ENCODE results near the gene GFPT2. TPM values are rescaled to one million over a fixed set of nuclear protein-coding genes. Genes with fewer than 3 reads are reported as not detected.
A peak's percentile ranks its signal among the peaks of the same experiment; 100 is the strongest.

The GFPT2 gene
- total and polyA plus RNA-seq, 2 of the 4 experiments (the other 2 are of a cell fraction), result 20.3 to 20.8 TPM

GRCh38 chr5:180366326-180366725, 13.2 kb upstream of the GFPT2 start:
- H4K5ac ChIP-seq (ENCODE audit: low read depth, low read length), result no peak overlapping the region
- peak overlapping the region; percentile 43 for H2AFZ ChIP-seq (replicated peaks; ENCODE audit: low read length, poor library complexity)
- no peaks in the 10 kb centered on the region for H3K36me3 ChIP-seq (ENCODE audit: control insufficient read depth, insufficient read depth, low read length)
- in situ Hi-C loops (cut with MboI; ENCODE audit: low sequenced_read_pairs) (no loop called here), intact Hi-C loops (cut with micrococcal nuclease) (no loop called here), dilution Hi-C loops (cut with HindIII; ENCODE audit: low sequenced_read_pairs, unreplicated experiment) (no loop called here)
- H2AK9ac ChIP-seq (replicated peaks; ENCODE audit: low read depth, low read length, poor library complexity), result no peak overlapping the region
- H4K20me1 ChIP-seq (ENCODE audit: insufficient read depth, low read length), result no peaks in the 10 kb centered on the region
- H2BK20ac ChIP-seq (ENCODE audit: low read depth, low read length), result no peak overlapping the region
- H4K91ac ChIP-seq (ENCODE audit: insufficient read depth, low read depth, low read length), result no peak overlapping the region
- no peak overlapping the region for H2BK120ac ChIP-seq (ENCODE audit: low read depth, low read length)
- no peak overlapping the region for H3K14ac ChIP-seq (replicated peaks; ENCODE audit: low read depth, low read length)
- H3K4ac ChIP-seq (ENCODE audit: low read depth, low read length), result no peak overlapping the region
- POLR2A ChIA-PET (ENCODE audit: unreplicated experiment), result no interaction called here
- 57% methylated on average over 2 of the region's 12 CpGs; no CpG with 5 or more reads in 1 of the 2 experiments for WGBS, 2 experiments (ENCODE audit: extremely low coverage in 2 of 2, insufficient read length in 1 of 2)
- ATAC-seq (ENCODE audit: low read depth) (peak; percentile 37), DNase-seq (no peak)
- H2AK5ac ChIP-seq (ENCODE audit: low read depth, low read length), result no peak overlapping the region
- H3K23ac ChIP-seq (ENCODE audit: low read depth, low read length), result no peak overlapping the region
- H3K4me3 ChIP-seq (ENCODE audit: insufficient read depth, low read depth, low read length), result no peak overlapping the region
- no peak overlapping the region for H3K56ac ChIP-seq (ENCODE audit: extremely low read depth, insufficient read depth, low read length)
- TF ChIP-seq USF2 (IDR thresholded peaks at IDR 0.05; ENCODE audit: low read depth, low read length) (no peak), BHLHE40 (IDR thresholded peaks at IDR 0.05; ENCODE audit: low read depth, low read length) (no peak), CEBPB (IDR thresholded peaks at IDR 0.05; ENCODE audit: low read depth, low read length) (no peak), FOS (IDR thresholded peaks at IDR 0.05; ENCODE audit: low read depth, low read length) (no peak), NFE2L2 (IDR thresholded peaks at IDR 0.05; ENCODE audit: low read depth, low read length) (no peak), MXI1 (IDR thresholded peaks at IDR 0.05; ENCODE audit: borderline replicate concordance, low read depth, low read length) (no peak), POLR2A (IDR thresholded peaks at IDR 0.05; ENCODE audit: low read depth, low read length) (no peak), MAZ (IDR thresholded peaks at IDR 0.05; ENCODE audit: borderline replicate concordance, low read depth, low read length) (no peak), RAD21 (IDR thresholded peaks at IDR 0.05; ENCODE audit: low read length) (no peak), CHD1 (IDR thresholded peaks at IDR 0.05; ENCODE audit: low read depth, low read length) (no peak), RFX5 (IDR thresholded peaks at IDR 0.05; ENCODE audit: low read depth, low read length) (no peak)
- TF ChIP-seq, protein P1, sequence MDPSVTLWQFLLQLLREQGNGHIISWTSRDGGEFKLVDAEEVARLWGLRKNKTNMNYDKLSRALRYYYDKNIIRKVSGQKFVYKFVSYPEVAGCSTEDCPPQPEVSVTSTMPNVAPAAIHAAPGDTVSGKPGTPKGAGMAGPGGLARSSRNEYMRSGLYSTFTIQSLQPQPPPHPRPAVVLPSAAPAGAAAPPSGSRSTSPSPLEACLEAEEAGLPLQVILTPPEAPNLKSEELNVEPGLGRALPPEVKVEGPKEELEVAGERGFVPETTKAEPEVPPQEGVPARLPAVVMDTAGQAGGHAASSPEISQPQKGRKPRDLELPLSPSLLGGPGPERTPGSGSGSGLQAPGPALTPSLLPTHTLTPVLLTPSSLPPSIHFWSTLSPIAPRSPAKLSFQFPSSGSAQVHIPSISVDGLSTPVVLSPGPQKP (IDR thresholded peaks at IDR 0.05; ENCODE audit: borderline replicate concordance, low read depth, low read length), result no peak
- no peak overlapping the region for H2BK15ac ChIP-seq (ENCODE audit: low read depth, low read length)
- CTCF ChIA-PET, result no interaction called here
- H3K4me1 ChIP-seq (ENCODE audit: control insufficient read depth, insufficient read depth, low read length), result no peaks in the 10 kb centered on the region
- no peak overlapping the region for H3K4me2 ChIP-seq (ENCODE audit: low read depth, low read length)
- H3K27me3 ChIP-seq (ENCODE audit: control insufficient read depth, insufficient read depth, low read length), result peaks cover 2% of the 10 kb centered on the region; the same call in 1 of the 2 replicates
- H2BK5ac ChIP-seq (ENCODE audit: low read depth, low read length, poor library complexity, severe bottlenecking), result no peak overlapping the region
- no peak overlapping the region for H3K9ac ChIP-seq (ENCODE audit: low read depth, low read length)
- H3K18ac ChIP-seq (ENCODE audit: low read depth, low read length), result no peak overlapping the region
- H3K9me3 ChIP-seq (ENCODE audit: control insufficient read depth, insufficient read depth, low read length), result no peaks in the 10 kb centered on the region
- no TSS peak for BruUV-seq (replicated peaks)
- H3K9me1 ChIP-seq (ENCODE audit: insufficient read depth, low read length), result no peaks in the 10 kb centered on the region
- H3K79me1 ChIP-seq (ENCODE audit: low read depth in 1 of 2, low read length in 2 of 2), result no peaks in the 10 kb centered on the region
- no peak overlapping the region for H3K27ac ChIP-seq (ENCODE audit: insufficient read depth, low read length)
- H4K8ac ChIP-seq (ENCODE audit: low read depth in 2 of 2, low read length in 2 of 2), result no peak overlapping the region

Data from IMR-90 (cell line).